GM12874 (cell line): ENCODE measurements around the gene THAP8.

Source experiments
- CTCF ChIP-seq: IDR thresholded peaks from 2 replicates; pipeline ENCODE4 v1.5.1; 2011; ENCODE audit warnings: low read depth, mild to moderate bottlenecking, control low read depth, low read length, moderate library complexity; ENCODE audit not compliant: insufficient read depth

Gene THAP8

GRCh38 chr19:36061367-36061766 lies 7.3 kb upstream of the THAP8 start:
- no peak for TF ChIP-seq CTCF

GRCh38 chr19:36060430-36060829 lies 6.3 kb upstream of the THAP8 start:
- TF ChIP-seq CTCF = peak; percentile 50

- no peak for TF ChIP-seq CTCF
Observed at GRCh38 chr19:36059180-36059910, 5.3 kb upstream of the THAP8 start.

- no peak for TF ChIP-seq CTCF
Observed at GRCh38 chr19:36058481-36059179, 4.5 kb upstream of the THAP8 start.

GRCh38 chr19:36054733-36055686 lies 925 bp upstream of the THAP8 start, which contains the start of gene WDR62:
Gene WDR62 (plus strand): TSS chr19:36054897. CDS start chr19:36054972, 75 bp downstream.
- TF ChIP-seq CTCF = no peak

- no peak for TF ChIP-seq CTCF
Observed at GRCh38 chr19:36051637-36052036, 2.4 kb downstream of the THAP8 start.

GRCh38 chr19:36051236-36051635 lies 2.8 kb downstream of the THAP8 start:
- no peak for TF ChIP-seq CTCF
